Epidermal melanocyte (primary cell): ENCODE results near the gene CAST.

ENCODE experiments used
- DNase-seq: peaks from one replicate; pipeline ENCODE4 v3.0.0; 2011; ENCODE audit warnings: low spot score; ENCODE audit not compliant: insufficient read length

Gene CAST

GRCh38 chr5:96641368-96642280, 20.6 kb upstream of the CAST start:
- DNase-seq: no peak

- no peak for DNase-seq
These were observed 19.9 kb upstream of the CAST start for GRCh38 chr5:96642281-96642640.

GRCh38 chr5:96645091-96645490, 17.1 kb upstream of the CAST start:
- DNase-seq: no peak

- no peak for DNase-seq
These were observed 14.2 kb upstream of the CAST start for GRCh38 chr5:96648023-96648422.

GRCh38 chr5:96648593-96648992, 13.6 kb upstream of the CAST start:
- no peak for DNase-seq

GRCh38 chr5:96649251-96649662, 12.9 kb upstream of the CAST start:
- no peak for DNase-seq

- DNase-seq: no peak
These were observed 12.3 kb upstream of the CAST start for GRCh38 chr5:96649681-96650540.

- no peak for DNase-seq
These were observed 11.1 kb upstream of the CAST start for GRCh38 chr5:96651047-96651446.

- DNase-seq: no peak
These were observed 10.0 kb upstream of the CAST start for GRCh38 chr5:96651948-96652753.

GRCh38 chr5:96652769-96653454, 9.3 kb upstream of the CAST start:
- no peak for DNase-seq

- DNase-seq: no peak
These were observed 8.0 kb upstream of the CAST start for GRCh38 chr5:96654209-96654608.

GRCh38 chr5:96655085-96655484, 7.1 kb upstream of the CAST start:
- DNase-seq: no peak

- DNase-seq: no peak
These were observed 6.7 kb upstream of the CAST start for GRCh38 chr5:96655506-96655905.

- DNase-seq: no peak
These were observed 5.1 kb upstream of the CAST start for GRCh38 chr5:96657068-96657467.

- DNase-seq: no peak
These were observed 3.9 kb upstream of the CAST start for GRCh38 chr5:96658272-96658671.

GRCh38 chr5:96659170-96659569, 3.0 kb upstream of the CAST start:
- no peak for DNase-seq

GRCh38 chr5:96660971-96661854, 963 bp upstream of the CAST start:
- no peak for DNase-seq

GRCh38 chr5:96662725-96663518, 746 bp downstream of the CAST start:
- DNase-seq: peak; percentile 90

GRCh38 chr5:96663608-96664007, 1.4 kb downstream of the CAST start:
- DNase-seq: no peak
